Adrenal gland (tissue), 5 donors: ENCODE measurements around the gene CSK.

Experiments
- POLR2A ChIP-seq, 2 donors: fragments of 450-650 bp; IDR thresholded peaks; one replicate each; pipeline ENCODE4 v1.6.1; 2017; ENCODE audit warnings: antibody characterized with exemption in 2 of 2, mild to moderate bottlenecking in 2 of 2, moderate library complexity in 1 of 2
- TF ChIP-seq, protein P1 (sequence below), 6 experiments: fragments of 450-650 bp in 4 of 6; fragments of 200-600 bp in 2 of 6; sonication (generic) in 1 of 6; IDR thresholded peaks; 1 replicate in 5 of 6; 2 replicates in 1 of 6; pipeline versions ENCODE4 v1.5.1 to v1.8.0; 2016 to 2021; ENCODE audit warnings: antibody characterized with exemption in 6 of 6, mild to moderate bottlenecking in 2 of 6, moderate library complexity in 1 of 6
- donor health status: DM: no; HTN: no; CAD: no.

DNA sequence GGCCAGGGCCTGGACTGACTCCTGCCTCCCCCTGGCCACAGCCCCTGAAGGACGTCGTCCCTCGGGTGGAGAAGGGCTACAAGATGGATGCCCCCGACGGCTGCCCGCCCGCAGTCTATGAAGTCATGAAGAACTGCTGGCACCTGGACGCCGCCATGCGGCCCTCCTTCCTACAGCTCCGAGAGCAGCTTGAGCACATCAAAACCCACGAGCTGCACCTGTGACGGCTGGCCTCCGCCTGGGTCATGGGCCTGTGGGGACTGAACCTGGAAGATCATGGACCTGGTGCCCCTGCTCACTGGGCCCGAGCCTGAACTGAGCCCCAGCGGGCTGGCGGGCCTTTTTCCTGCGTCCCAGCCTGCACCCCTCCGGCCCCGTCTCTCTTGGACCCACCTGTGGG lies 20.4 kb downstream of the CSK start:
- TF ChIP-seq, protein P1, sequence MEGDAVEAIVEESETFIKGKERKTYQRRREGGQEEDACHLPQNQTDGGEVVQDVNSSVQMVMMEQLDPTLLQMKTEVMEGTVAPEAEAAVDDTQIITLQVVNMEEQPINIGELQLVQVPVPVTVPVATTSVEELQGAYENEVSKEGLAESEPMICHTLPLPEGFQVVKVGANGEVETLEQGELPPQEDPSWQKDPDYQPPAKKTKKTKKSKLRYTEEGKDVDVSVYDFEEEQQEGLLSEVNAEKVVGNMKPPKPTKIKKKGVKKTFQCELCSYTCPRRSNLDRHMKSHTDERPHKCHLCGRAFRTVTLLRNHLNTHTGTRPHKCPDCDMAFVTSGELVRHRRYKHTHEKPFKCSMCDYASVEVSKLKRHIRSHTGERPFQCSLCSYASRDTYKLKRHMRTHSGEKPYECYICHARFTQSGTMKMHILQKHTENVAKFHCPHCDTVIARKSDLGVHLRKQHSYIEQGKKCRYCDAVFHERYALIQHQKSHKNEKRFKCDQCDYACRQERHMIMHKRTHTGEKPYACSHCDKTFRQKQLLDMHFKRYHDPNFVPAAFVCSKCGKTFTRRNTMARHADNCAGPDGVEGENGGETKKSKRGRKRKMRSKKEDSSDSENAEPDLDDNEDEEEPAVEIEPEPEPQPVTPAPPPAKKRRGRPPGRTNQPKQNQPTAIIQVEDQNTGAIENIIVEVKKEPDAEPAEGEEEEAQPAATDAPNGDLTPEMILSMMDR (IDR thresholded peaks at IDR 0.05): no peak
- TF ChIP-seq POLR2A (IDR thresholded peaks at IDR 0.05): no peak
